Parathyroid adenoma (tissue), 2 donors: Measurements from ENCODE around the gene KEL.

Experiments
- H2AFZ ChIP-seq: fragments of 300-600 bp; sonication (generic); one replicate; pipeline ENCODE4 v1.7.0; 2017; ENCODE audit warnings: antibody characterized with exemption, mild to moderate bottlenecking
- H3K27ac ChIP-seq: fragments of 300-600 bp; sonication (generic); one replicate; pipeline ENCODE4 v1.7.0; 2017
- H3K27me3 ChIP-seq: fragments of 300-600 bp; sonication (generic); one replicate; pipeline ENCODE4 v1.7.0; 2017; ENCODE audit warnings: low read length; ENCODE audit not compliant: control insufficient read depth, insufficient read depth
- H3K36me3 ChIP-seq: fragments of 300-600 bp; sonication (generic); one replicate; pipeline ENCODE4 v1.7.0; 2017; ENCODE audit warnings: low read length; ENCODE audit not compliant: control insufficient read depth, insufficient read depth
- H3K4me1 ChIP-seq: fragments of 300-600 bp; sonication (generic); one replicate; pipeline ENCODE4 v1.7.0; 2017; ENCODE audit warnings: control low read depth
- H3K4me2 ChIP-seq: fragments of 300-600 bp; sonication (generic); one replicate; pipeline ENCODE4 v1.7.0; 2017; ENCODE audit warnings: low read length
- H3K4me3 ChIP-seq: fragments of 300-600 bp; sonication (generic); one replicate; pipeline ENCODE4 v1.7.0; 2017; ENCODE audit warnings: low read depth, low read length
- H3K79me2 ChIP-seq: fragments of 300-600 bp; sonication (generic); one replicate; pipeline ENCODE4 v1.7.0; 2017; ENCODE audit warnings: control low read depth
- H3K9ac ChIP-seq: fragments of 300-600 bp; sonication (generic); one replicate; pipeline ENCODE4 v1.7.0; 2017; ENCODE audit warnings: mild to moderate bottlenecking
- H3K9me3 ChIP-seq: fragments of 300-600 bp; sonication (generic); one replicate; pipeline ENCODE4 v1.7.0; 2017; ENCODE audit warnings: low read length; ENCODE audit not compliant: control insufficient read depth
- CTCF ChIP-seq: fragments of 300-600 bp; sonication (generic); IDR thresholded peaks from one replicate; pipeline ENCODE4 v1.7.0; 2017; ENCODE audit warnings: antibody characterized with exemption, mild to moderate bottlenecking
- donor health status: primary hyperparathyroidism.

The KEL gene

GRCh38 chr7:142933624-142934023 is 28.5 kb downstream of the KEL start, which contains the start of gene TRPV5:
Gene TRPV5, minus strand, starts transcription at chr7:142933746. Its CDS starts 287 bp downstream, at chr7:142933459.
- Histone ChIP-seq H3K9me3 (no peaks in the 10 kb centered on the region), H3K27ac (no peak within 1 kb of the TSS), H3K4me3 (no peak within 1 kb of the TSS), H3K4me1 (peaks cover 6% of the 10 kb centered on the region), H3K36me3 (no peaks in the 10 kb centered on the region), H3K4me2 (no peak within 1 kb of the TSS), H3K27me3 (no peaks in the 10 kb centered on the region), H2AFZ (no peak within 1 kb of the TSS), H3K9ac (no peak within 1 kb of the TSS), H3K79me2 (no peaks in the 10 kb centered on the region)
- no peak for TF ChIP-seq CTCF

GRCh38 chr7:142933092-142933475 is 29.1 kb downstream of the KEL start:
- Histone ChIP-seq H3K36me3 (no peaks in the 10 kb centered on the region), H3K9ac (no peak overlapping the region), H3K4me2 (no peak overlapping the region), H3K9me3 (no peaks in the 10 kb centered on the region), H3K4me3 (no peak overlapping the region), H3K27ac (no peak overlapping the region), H3K4me1 (peaks cover 6% of the 10 kb centered on the region), H3K79me2 (no peaks in the 10 kb centered on the region), H2AFZ (no peak overlapping the region), H3K27me3 (no peaks in the 10 kb centered on the region)
- no peak for TF ChIP-seq CTCF

GRCh38 chr7:142932386-142933091 is 29.6 kb downstream of the KEL start:
- Histone ChIP-seq H3K27ac (no peak overlapping the region), H3K4me2 (no peak overlapping the region), H3K9me3 (no peaks in the 10 kb centered on the region), H3K9ac (no peak overlapping the region), H2AFZ (no peak overlapping the region), H3K36me3 (no peaks in the 10 kb centered on the region), H3K4me3 (no peak overlapping the region), H3K79me2 (no peaks in the 10 kb centered on the region), H3K27me3 (no peaks in the 10 kb centered on the region), H3K4me1 (peaks cover 6% of the 10 kb centered on the region)
- no peak for TF ChIP-seq CTCF

GRCh38 chr7:142930126-142930730 is 31.9 kb downstream of the KEL start:
- Histone ChIP-seq H3K36me3 (no peaks in the 10 kb centered on the region), H3K4me2 (no peak overlapping the region)

More at GRCh38 chr7:142930126-142930730, 31.9 kb downstream of the KEL start:
- H2AFZ ChIP-seq: no peak overlapping the region
- no peaks in the 10 kb centered on the region for H3K79me2 ChIP-seq
- no peaks in the 10 kb centered on the region for H3K27me3 ChIP-seq
- no peak overlapping the region for H3K4me3 ChIP-seq
- H3K27ac ChIP-seq: no peak overlapping the region
- H3K9ac ChIP-seq: no peak overlapping the region
- H3K4me1 ChIP-seq: no peaks in the 10 kb centered on the region
- TF ChIP-seq CTCF: no peak
- H3K9me3 ChIP-seq: no peaks in the 10 kb centered on the region
